ENCODE data around the gene CEACAM5. TPM values are rescaled to one million over a fixed set of nuclear protein-coding genes. Genes with fewer than 3 reads are reported as not detected.

CEACAM5 gene
- not detected in 2 replicates for total RNA-seq (2014; rRNA removed; shearing (Covaris generic))
- polyA plus RNA-seq (2015; cell fraction: cytosol; rRNA removed) = not detected in 2 replicates
- not detected in 2 replicates for polyA plus RNA-seq (2015; cell fraction: nucleus; rRNA removed)

DNA sequence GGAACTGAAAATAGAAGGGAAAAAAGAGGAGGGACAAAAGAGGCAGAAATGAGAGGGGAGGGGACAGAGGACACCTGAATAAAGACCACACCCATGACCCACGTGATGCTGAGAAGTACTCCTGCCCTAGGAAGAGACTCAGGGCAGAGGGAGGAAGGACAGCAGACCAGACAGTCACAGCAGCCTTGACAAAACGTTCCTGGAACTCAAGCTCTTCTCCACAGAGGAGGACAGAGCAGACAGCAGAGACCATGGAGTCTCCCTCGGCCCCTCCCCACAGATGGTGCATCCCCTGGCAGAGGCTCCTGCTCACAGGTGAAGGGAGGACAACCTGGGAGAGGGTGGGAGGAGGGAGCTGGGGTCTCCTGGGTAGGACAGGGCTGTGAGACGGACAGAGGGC lies at the start of gene CEACAM5:
Gene CEACAM5, plus strand, starts transcription at position 146 of the 400 bp plus-strand sequence. Its CDS starts 106 bp downstream, at position 252.
- no peak for DNase-seq (ENCODE audit: low read depth)

DNA sequence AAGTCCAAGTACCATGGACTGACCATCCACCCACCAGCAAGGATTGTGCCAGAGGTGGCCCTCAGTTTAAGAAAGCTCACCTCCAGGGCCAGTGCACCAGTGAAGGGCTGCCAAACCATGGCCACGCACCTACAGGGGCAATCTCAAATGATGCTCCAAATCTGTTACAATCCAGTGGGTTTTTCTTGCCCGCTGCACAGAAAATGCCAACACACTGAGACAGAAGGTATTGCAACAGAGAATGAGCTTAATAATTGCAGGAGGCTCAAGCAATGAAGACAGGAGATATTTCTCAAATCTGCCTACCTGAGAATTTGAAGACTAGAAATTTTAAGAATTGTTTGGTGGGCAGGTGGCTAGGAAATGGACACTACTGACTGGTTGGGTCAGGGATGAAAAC lies 42.4 kb upstream of the CEACAM5 start:
- DNase-seq (ENCODE audit: low read depth) = no peak

DNA sequence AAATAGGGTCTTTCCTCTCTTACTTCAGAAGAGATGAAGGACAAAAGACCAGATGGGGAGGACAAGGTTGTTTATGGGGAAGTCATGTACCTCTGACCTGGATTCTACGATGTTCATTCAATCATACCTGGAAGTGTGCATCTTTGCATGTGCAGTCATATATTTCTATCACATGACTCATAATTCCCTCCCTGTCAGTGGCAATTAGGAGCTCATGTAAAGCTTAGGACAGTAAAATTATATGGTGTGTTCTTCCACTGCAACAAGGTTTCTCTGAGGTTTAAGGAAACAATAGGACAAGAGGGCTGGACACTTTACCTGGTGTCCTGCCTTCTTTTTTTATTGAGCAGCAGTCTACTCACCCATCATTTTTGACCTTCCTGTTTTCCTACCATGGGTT lies 40.1 kb upstream of the CEACAM5 start:
- DNase-seq (ENCODE audit: low read depth) = no peak

DNA sequence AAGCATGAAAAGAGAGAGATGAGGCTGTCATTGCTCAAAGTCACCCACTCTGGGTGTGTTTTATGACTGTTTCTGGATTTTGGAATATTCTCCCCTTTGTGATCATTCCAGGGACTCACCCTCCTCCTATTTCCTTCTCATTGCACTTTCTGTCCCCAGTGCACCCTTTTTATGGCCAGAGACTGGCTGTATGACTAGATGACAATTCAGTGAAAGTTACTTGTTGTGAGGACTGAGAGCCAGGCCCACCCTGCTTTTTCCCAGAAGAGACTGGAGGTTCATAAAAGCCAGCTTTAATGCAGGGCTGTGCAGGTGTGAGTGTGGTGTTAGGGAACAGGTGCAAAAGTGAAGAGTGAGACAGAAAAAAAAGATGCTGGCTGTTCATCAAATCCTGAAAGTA lies 37.7 kb upstream of the CEACAM5 start:
- no peak for DNase-seq (ENCODE audit: low read depth)

DNA sequence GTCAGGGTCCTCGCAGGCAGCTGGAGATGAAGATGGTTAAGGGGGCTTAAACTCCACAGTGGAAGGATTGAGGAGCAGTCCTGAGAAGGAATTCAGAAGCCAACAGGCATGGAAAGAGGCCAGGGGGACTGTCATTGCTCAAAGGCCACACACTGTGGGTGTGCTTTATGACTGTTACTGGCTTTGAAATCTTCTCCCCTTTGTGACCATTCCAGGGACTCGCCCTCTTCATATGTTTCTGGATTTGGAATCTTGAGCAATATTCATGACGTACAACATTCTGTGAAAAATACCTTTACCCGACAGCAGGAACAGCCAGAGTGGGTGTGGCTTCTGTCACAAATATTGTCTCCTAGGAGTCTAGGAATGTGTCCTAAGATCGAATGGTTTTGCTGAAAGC lies 36.9 kb upstream of the CEACAM5 start:
- DNase-seq (ENCODE audit: low read depth) = no peak

DNA sequence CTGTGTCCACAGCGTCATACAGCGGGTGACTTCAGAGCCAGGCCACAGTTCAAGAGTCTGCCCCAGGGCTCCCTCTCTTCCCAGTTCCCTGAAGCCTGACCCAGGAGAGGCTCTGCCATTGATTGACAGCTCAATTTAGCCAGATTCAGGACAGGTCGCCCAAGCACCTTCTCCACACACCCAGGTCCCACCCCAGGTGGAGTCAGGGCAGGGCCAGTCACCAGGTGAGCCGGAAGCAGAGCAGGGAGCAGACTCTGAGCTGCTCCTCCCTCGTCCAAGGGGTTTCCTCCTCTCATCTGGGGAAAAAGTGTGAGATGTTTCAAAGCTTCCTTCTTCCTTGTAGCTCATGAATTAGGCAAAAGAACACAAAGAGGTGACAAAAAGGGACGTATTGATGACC lies 26.0 kb upstream of the CEACAM5 start:
- no peak for DNase-seq (ENCODE audit: low read depth)

DNA sequence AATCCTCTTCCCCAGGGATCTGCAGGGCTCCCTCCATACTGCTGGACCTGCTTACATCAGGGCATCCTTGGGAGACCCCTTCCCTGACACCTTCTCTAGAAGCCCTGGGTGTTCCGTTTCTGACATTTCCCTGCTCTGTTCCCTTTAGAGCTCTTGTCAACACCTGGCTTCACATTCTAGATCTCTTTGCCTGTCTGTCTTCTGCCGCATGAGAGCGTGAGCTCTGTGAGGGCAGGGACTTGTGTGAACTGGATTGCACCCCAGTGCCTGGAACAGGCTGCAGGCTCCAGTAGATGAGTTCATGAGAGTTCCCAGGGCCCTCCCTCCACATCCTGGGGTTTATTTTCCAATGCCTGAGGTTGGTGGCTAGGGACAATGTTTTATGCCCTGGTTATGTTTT lies 21.0 kb upstream of the CEACAM5 start:
- DNase-seq (ENCODE audit: low read depth) = no peak

DNA sequence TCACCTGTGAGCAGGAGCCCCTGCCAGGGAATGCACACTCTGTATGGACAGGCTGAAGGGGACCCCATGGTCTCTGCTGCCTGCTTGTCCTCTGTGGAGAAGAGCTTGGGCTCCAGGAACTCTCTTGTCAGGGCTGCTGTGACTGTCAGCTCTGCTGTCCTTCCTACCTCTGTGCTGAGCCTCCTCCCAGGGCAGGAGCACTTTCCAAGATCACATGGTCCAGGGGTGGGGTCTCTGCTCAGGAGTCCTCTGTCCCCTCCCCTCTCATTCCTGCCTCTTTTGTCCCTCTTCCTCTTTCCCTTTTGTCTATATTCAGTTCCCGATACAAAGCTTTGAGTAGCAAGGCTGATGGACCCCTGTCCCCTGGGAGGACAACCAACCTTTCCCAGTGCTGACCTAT lies 20.3 kb upstream of the CEACAM5 start, which contains the start of gene CEACAM7:
Gene CEACAM7, minus strand, starts transcription at position 173 of the 400 bp plus-strand sequence. Its CDS starts 105 bp downstream, at position 68.
- DNase-seq (ENCODE audit: low read depth) = no peak

DNA sequence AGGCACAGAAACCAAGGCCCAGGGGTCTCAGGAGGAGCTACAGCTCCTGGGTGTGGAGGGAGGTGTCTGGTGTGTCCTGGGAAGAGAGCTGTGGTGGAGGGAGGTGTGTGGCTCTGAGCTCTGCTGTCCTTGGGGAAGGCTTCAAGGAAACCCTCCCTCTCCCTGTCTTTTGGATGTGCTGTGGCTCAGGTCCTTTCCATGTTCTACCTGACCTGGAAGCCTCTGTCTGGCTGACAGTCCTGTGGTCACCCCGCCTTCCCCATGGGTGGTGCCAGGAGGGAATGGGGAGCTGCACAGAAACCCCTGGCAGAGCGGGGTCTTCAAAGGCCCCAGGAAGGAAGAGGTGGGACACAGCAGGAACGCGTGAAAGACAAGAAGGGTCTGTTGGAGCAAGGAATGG lies 19.7 kb upstream of the CEACAM5 start:
- DNase-seq (ENCODE audit: low read depth) = no peak

DNA sequence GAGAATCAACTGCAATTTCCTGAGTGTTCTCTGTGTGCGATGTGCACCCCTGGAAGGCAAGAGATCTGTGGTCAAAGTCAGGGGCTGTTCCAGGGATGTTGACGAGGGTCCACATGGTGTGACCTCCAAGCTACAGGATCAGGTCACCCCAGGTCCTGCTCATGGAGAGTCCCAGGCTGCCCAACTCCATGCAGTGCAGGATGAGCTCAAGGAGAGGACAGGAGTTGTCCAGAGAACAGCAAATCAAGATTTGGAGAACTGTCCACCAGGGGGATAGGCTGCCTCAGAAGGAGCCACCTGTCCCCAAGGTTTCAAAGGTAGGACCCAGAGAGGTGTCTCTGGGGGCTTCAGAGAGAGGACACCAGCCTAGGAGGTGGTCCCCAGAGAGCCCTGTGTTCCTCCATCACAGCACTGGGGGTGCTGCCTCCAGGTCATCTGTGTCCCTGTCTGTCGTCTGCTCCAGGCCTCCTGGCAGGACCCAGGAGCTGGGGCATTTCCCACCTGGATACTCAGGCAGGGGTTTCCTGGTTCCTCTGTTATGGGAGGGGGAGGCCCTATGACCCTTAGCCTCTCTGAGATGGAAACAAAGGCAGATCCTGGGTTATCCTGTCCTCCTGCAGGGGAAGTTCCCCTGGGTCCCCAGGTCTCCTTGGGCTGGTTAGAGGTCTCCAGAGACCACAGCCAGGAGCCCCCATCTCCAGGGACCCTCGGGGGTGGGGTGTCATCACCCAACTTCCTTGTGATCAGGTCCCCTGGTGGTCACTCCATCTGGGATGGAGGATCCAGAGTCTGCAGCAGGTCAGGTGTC lies 18.2 kb upstream of the CEACAM5 start:
- DNase-seq (ENCODE audit: low read depth) = no peak

DNA sequence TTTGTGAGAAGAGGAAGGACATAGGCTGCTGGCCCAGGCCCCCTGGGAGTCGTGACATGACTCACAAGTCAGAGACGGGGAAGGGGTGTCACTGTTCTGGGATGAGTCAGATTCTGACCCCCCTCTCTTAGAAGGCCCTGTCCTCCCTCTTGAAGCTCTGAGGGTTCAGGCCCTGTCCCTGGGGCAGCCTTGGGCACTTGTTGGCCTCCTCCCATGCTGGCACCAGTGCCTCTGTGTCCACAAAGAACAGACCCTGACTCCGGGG lies 17.7 kb upstream of the CEACAM5 start:
- no peak for DNase-seq (ENCODE audit: low read depth)

DNA sequence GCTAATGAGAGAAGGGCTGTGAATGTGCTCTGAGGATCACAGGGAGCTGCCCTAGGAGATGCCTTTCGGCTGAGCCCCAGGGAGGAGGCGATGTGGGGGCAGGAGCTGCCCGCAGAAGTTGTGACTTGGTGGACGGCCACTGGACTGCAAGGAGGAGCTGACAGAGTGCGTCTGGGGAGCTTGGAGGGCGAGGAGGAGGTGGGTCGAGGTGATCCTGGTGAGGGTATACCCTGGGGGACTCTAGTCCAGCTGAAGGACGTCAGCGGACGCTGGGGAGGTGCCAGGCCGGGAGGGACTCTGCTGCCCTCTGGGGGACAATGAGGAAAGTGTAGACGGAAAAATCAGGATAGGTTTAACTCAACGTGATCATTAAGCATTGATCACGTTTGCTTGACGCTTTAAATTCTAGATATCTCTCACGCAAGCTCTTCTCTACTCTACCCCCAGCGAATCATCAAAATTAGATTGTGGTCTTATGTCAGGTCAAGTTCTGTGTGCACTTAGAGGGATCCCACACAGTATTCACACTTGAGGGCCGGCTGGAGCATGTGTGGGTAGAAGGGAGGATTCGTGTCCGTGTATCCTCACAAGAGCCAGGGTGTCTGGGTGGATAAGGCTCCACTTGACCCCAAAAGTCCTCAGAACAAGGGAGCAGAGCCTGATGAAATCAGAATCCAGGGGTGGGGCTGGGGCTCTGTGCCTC lies 17.0 kb upstream of the CEACAM5 start:
- no peak for DNase-seq (ENCODE audit: low read depth)

DNA sequence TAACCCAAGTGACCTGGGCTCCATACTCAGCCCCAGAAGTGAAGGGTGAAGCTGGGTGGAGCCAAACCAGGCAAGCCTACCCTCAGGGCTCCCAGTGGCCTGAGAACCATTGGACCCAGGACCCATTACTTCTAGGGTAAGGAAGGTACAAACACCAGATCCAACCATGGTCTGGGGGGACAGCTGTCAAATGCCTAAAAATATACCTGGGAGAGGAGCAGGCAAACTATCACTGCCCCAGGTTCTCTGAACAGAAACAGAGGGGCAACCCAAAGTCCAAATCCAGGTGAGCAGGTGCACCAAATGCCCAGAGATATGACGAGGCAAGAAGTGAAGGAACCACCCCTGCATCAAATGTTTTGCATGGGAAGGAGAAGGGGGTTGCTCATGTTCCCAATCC lies 14.2 kb upstream of the CEACAM5 start:
- no peak for DNase-seq (ENCODE audit: low read depth)

DNA sequence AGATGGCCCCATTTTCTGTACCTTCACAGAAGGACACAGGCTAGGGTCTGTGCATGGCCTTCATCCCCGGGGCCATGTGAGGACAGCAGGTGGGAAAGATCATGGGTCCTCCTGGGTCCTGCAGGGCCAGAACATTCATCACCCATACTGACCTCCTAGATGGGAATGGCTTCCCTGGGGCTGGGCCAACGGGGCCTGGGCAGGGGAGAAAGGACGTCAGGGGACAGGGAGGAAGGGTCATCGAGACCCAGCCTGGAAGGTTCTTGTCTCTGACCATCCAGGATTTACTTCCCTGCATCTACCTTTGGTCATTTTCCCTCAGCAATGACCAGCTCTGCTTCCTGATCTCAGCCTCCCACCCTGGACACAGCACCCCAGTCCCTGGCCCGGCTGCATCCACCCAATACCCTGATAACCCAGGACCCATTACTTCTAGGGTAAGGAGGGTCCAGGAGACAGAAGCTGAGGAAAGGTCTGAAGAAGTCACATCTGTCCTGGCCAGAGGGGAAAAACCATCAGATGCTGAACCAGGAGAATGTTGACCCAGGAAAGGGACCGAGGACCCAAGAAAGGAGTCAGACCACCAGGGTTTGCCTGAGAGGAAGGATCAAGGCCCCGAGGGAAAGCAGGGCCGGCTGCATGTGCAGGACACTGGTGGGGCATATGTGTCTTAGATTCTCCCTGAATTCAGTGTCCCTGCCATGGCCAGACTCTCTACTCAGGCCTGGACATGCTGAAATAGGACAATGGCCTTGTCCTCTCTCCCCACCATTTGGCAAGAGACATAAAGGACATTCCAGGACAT lies 13.4 kb upstream of the CEACAM5 start:
- DNase-seq (ENCODE audit: low read depth) = no peak

DNA sequence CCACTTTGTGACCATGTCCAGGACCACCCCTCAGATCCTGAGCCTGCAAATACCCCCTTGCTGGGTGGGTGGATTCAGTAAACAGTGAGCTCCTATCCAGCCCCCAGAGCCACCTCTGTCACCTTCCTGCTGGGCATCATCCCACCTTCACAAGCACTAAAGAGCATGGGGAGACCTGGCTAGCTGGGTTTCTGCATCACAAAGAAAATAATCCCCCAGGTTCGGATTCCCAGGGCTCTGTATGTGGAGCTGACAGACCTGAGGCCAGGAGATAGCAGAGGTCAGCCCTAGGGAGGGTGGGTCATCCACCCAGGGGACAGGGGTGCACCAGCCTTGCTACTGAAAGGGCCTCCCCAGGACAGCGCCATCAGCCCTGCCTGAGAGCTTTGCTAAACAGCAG lies 12.7 kb upstream of the CEACAM5 start:
- DNase-seq (ENCODE audit: low read depth) = no peak

DNA sequence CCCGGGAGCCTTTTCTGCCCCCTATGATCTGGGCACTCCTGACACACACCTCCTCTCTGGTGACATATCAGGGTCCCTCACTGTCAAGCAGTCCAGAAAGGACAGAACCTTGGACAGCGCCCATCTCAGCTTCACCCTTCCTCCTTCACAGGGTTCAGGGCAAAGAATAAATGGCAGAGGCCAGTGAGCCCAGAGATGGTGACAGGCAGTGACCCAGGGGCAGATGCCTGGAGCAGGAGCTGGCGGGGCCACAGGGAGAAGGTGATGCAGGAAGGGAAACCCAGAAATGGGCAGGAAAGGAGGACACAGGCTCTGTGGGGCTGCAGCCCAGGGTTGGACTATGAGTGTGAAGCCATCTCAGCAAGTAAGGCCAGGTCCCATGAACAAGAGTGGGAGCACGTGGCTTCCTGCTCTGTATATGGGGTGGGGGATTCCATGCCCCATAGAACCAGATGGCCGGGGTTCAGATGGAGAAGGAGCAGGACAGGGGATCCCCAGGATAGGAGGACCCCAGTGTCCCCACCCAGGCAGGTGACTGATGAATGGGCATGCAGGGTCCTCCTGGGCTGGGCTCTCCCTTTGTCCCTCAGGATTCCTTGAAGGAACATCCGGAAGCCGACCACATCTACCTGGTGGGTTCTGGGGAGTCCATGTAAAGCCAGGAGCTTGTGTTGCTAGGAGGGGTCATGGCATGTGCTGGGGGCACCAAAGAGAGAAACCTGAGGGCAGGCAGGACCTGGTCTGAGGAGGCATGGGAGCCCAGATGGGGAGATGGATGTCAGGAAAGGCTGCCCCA lies 11.8 kb upstream of the CEACAM5 start:
- DNase-seq (ENCODE audit: low read depth) = no peak

DNA sequence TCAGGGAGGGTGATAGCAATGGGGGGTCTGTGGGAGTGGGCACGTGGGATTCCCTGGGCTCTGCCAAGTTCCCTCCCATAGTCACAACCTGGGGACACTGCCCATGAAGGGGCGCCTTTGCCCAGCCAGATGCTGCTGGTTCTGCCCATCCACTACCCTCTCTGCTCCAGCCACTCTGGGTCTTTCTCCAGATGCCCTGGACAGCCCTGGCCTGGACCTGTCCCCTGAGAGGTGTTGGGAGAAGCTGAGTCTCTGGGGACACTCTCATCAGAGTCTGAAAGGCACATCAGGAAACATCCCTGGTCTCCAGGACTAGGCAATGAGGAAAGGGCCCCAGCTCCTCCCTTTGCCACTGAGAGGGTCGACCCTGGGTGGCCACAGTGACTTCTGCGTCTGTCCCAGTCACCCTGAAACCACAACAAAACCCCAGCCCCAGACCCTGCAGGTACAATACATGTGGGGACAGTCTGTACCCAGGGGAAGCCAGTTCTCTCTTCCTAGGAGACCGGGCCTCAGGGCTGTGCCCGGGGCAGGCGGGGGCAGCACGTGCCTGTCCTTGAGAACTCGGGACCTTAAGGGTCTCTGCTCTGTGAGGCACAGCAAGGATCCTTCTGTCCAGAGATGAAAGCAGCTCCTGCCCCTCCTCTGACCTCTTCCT lies 11.1 kb upstream of the CEACAM5 start:
- DNase-seq (ENCODE audit: low read depth) = no peak

DNA sequence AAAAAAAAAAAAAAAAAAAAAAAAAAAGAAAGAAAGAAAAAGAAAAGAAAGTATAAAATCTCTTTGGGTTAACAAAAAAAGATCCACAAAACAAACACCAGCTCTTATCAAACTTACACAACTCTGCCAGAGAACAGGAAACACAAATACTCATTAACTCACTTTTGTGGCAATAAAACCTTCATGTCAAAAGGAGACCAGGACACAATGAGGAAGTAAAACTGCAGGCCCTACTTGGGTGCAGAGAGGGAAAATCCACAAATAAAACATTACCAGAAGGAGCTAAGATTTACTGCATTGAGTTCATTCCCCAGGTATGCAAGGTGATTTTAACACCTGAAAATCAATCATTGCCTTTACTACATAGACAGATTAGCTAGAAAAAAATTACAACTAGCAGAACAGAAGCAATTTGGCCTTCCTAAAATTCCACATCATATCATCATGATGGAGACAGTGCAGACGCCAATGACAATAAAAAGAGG lies 9.6 kb upstream of the CEACAM5 start:
- DNase-seq (ENCODE audit: low read depth) = no peak

DNA sequence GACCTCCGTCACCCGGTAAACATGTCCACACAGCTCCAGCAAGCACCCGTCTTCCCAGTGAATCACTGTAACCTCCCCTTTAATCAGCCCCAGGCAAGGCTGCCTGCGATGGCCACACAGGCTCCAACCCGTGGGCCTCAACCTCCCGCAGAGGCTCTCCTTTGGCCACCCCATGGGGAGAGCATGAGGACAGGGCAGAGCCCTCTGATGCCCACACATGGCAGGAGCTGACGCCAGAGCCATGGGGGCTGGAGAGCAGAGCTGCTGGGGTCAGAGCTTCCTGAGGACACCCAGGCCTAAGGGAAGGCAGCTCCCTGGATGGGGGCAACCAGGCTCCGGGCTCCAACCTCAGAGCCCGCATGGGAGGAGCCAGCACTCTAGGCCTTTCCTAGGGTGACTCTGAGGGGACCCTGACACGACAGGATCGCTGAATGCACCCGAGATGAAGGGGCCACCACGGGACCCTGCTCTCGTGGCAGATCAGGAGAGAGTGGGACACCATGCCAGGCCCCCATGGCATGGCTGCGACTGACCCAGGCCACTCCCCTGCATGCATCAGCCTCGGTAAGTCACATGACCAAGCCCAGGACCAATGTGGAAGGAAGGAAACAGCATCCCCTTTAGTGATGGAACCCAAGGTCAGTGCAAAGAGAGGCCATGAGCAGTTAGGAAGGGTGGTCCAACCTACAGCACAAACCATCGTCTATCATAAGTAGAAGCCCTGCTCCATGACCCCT lies 9.0 kb upstream of the CEACAM5 start:
- no peak for DNase-seq (ENCODE audit: low read depth)

DNA sequence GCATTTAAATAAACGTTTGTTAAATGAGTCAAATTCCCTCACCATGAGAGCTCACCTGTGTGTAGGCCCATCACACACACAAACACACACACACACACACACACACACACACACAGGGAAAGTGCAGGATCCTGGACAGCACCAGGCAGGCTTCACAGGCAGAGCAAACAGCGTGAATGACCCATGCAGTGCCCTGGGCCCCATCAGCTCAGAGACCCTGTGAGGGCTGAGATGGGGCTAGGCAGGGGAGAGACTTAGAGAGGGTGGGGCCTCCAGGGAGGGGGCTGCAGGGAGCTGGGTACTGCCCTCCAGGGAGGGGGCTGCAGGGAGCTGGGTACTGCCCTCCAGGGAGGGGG lies 8.5 kb upstream of the CEACAM5 start:
- no peak for DNase-seq (ENCODE audit: low read depth)
